ENCODE data around the gene RGS9. TPM values are rescaled to one million over a fixed set of nuclear protein-coding genes. Genes with fewer than 3 reads are reported as not detected.
"Not testable (repeated sequence)": the region's sequence is repeated elsewhere in the genome, so short reads cannot be mapped to it uniquely, and the experiment has no call there.

Gene RGS9
- total and polyA plus RNA-seq, 2 donors (not counting 1 experiment from before 2014, with no cell fraction given) = 0.36 to 3.4 TPM

GRCh38 chr17:65095465-65095864 is 41.7 kb upstream of the RGS9 start:
- CTCF ChIA-PET = interaction anchor here (0.7 to 1.5 kb wide), 3 partner anchors 40 to 173 kb away, joined by 3 read pairs; partner anchors contain the start of gene RGS9
- H3K27me3 Mint-ChIP-seq = no peaks in the 10 kb centered on the region
- Histone ChIP-seq H3K9me3 (ENCODE audit: control extremely low read depth in 1 of 3, control insufficient read depth in 2 of 3, insufficient read depth in 1 of 3, low read length in 2 of 3) (no peaks in the 10 kb centered on the region), H3K27me3 (replicated peaks in 1 of 4; ENCODE audit: control extremely low read depth in 1 of 4, control insufficient read depth in 3 of 4, insufficient read depth in 4 of 4, low read length in 3 of 4) (no peaks in the 10 kb centered on the region), H3K4me2 (replicated peaks; ENCODE audit: low read depth, low read length, poor library complexity, severe bottlenecking) (no peak overlapping the region), H3K4me1 (ENCODE audit: control insufficient read depth in 2 of 2, insufficient read depth in 2 of 2, low read length in 2 of 2) (peaks cover 10 to 13% of the 10 kb centered on the region in 2 donors), H3K27ac (ENCODE audit: low read length in 2 of 2) (no peak overlapping the region), H3K79me2 (ENCODE audit: control insufficient read depth, insufficient read depth, low read length) (peaks cover 3% of the 10 kb centered on the region), H4K20me1 (ENCODE audit: control insufficient read depth, insufficient read depth, low read length, poor library complexity, severe bottlenecking) (no peaks in the 10 kb centered on the region), H3K4me3 (ENCODE audit: control extremely low read depth in 1 of 5, extremely low read depth in 1 of 5, insufficient read depth in 1 of 5, low read depth in 2 of 5, low read length in 4 of 5) (no peak overlapping the region), H3K9ac (ENCODE audit: low read length) (no peak overlapping the region), H3K36me3 (replicated peaks in 1 of 2; ENCODE audit: control extremely low read depth in 1 of 2, control insufficient read depth in 1 of 2, extremely low read depth in 1 of 2, insufficient read depth in 2 of 2, low read length in 1 of 2) (no peaks in the 10 kb centered on the region), H2AFZ (ENCODE audit: insufficient read depth, low read depth, low read length, poor library complexity, severe bottlenecking) (no peak overlapping the region)
- H3K4me3 Mint-ChIP-seq = no peak overlapping the region
- 83% methylated on average over 1 of the region's 1 CpG for WGBS (ENCODE audit: insufficient coverage)
- no peaks in the 10 kb centered on the region for H3K9me3 Mint-ChIP-seq (ENCODE audit: insufficient read depth)
- ATAC-seq (ENCODE audit: low read depth) = no peak
- DNase-seq = no peak
- H3K27ac Mint-ChIP-seq = no peak overlapping the region
- POLR2A ChIA-PET = no interaction called here
- intact Hi-C loops (cut with micrococcal nuclease) = no loop called here
- TF ChIP-seq CTCF (IDR thresholded peaks at IDR 0.05) (no peak), EZH2 (IDR thresholded peaks at IDR 0.05; ENCODE audit: borderline replicate concordance, insufficient read depth, low read depth, low read length, poor library complexity, severe bottlenecking) (no peak)
- H3K4me1 Mint-ChIP-seq = peaks cover 13% of the 10 kb centered on the region

- H3K36me3 ChIP-seq (replicated peaks in 1 of 2; ENCODE audit: control extremely low read depth in 1 of 2, control insufficient read depth in 1 of 2, extremely low read depth in 1 of 2, insufficient read depth in 2 of 2, low read length in 1 of 2); H3K4me3 ChIP-seq (ENCODE audit: control extremely low read depth in 1 of 5, extremely low read depth in 1 of 5, insufficient read depth in 1 of 5, low read depth in 2 of 5, low read length in 4 of 5); intact Hi-C loops (cut with micrococcal nuclease); H2AFZ ChIP-seq (ENCODE audit: insufficient read depth, low read depth, low read length, poor library complexity, severe bottlenecking); ATAC-seq (ENCODE audit: low read depth); H3K9ac ChIP-seq (ENCODE audit: low read length); H3K9me3 ChIP-seq (ENCODE audit: control extremely low read depth in 1 of 3, control insufficient read depth in 2 of 3, insufficient read depth in 1 of 3, low read length in 2 of 3); H4K20me1 ChIP-seq (ENCODE audit: control insufficient read depth, insufficient read depth, low read length, poor library complexity, severe bottlenecking); H3K27me3 Mint-ChIP-seq; H3K27ac Mint-ChIP-seq; H3K27ac ChIP-seq (ENCODE audit: low read length in 2 of 2); H3K27me3 ChIP-seq (replicated peaks in 1 of 4; ENCODE audit: control extremely low read depth in 1 of 4, control insufficient read depth in 3 of 4, insufficient read depth in 4 of 4, low read length in 3 of 4); H3K4me3 Mint-ChIP-seq; H3K79me2 ChIP-seq (ENCODE audit: control insufficient read depth, insufficient read depth, low read length); H3K4me2 ChIP-seq (replicated peaks; ENCODE audit: low read depth, low read length, poor library complexity, severe bottlenecking); H3K9me3 Mint-ChIP-seq (ENCODE audit: insufficient read depth); POLR2A ChIA-PET; DNase-seq: not testable (repeated sequence)
- CTCF ChIA-PET = interaction anchor here (6.5 kb wide), 1 partner anchor 133 kb away, joined by 79 read pairs; no protein-coding TSS in a partner anchor
- peaks cover 19% of the 10 kb centered on the region for H3K4me1 Mint-ChIP-seq
- peaks cover 14 to 20% of the 10 kb centered on the region in 2 donors for H3K4me1 ChIP-seq (ENCODE audit: control insufficient read depth in 2 of 2, insufficient read depth in 2 of 2, low read length in 2 of 2)
- WGBS (ENCODE audit: insufficient coverage) = no CpG with 5 or more reads among the region's 2 CpGs
These were observed 40.8 kb upstream of the RGS9 start for GRCh38 chr17:65096382-65096781.
